ENCODE results near the gene RAD21L1. TPM values are rescaled to one million over a fixed set of nuclear protein-coding genes. Genes with fewer than 3 reads are reported as not detected.

The RAD21L1 gene
- total and polyA plus RNA-seq, 2 donors (not counting 1 experiment from before 2014, with no cell fraction given): 0.16 to 0.50 TPM

DNA sequence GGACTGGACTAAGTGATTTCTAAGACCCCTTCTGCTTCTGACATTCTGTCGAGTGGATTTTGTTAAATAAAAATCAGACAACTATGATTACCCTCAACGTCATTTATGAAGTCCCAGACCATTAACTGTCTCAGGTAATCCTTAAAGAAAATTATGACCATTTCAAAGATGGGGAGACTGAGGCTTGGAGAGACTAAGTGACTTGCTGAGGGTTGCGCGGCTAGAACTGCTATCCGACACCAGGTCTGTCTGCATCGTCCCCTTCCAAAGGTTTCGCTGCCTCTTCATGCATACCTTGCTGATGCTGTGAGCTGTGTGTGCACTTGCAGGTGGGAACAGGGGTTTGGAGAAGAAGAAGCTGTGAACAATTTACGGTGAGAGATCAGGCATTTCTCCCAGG, 43.4 kb downstream of the RAD21L1 start:
- Histone ChIP-seq H3K27me3 (ENCODE audit: control insufficient read depth, insufficient read depth, low read length) (no peaks in the 10 kb centered on the region), H3K36me3 (ENCODE audit: control insufficient read depth, insufficient read depth, low read length) (no peaks in the 10 kb centered on the region), H2AFZ (ENCODE audit: low read length) (no peak overlapping the region), H3K4me3 (replicated peaks in 1 of 4; ENCODE audit: control extremely low read depth in 1 of 4, insufficient read depth in 1 of 4, low read depth in 3 of 4, low read length in 4 of 4) (no peak overlapping the region), H3K27ac (ENCODE audit: insufficient read depth, low read length) (no peak overlapping the region), H3K9me3 (ENCODE audit: control insufficient read depth, insufficient read depth, low read depth, low read length) (no peaks in the 10 kb centered on the region), H3K9ac (ENCODE audit: insufficient read depth, low read length) (no peak overlapping the region), H3K4me2 (ENCODE audit: extremely low read depth, insufficient read depth, low read length) (no peak overlapping the region), H4K20me1 (ENCODE audit: control insufficient read depth, extremely low read depth, insufficient read depth, low read length) (no peaks in the 10 kb centered on the region), H3K79me2 (ENCODE audit: control insufficient read depth, insufficient read depth, low read length) (no peaks in the 10 kb centered on the region), H3K4me1 (ENCODE audit: control insufficient read depth, extremely low read depth, insufficient read depth, low read length) (peaks cover 3% of the 10 kb centered on the region)
- TF ChIP-seq, protein P1, sequence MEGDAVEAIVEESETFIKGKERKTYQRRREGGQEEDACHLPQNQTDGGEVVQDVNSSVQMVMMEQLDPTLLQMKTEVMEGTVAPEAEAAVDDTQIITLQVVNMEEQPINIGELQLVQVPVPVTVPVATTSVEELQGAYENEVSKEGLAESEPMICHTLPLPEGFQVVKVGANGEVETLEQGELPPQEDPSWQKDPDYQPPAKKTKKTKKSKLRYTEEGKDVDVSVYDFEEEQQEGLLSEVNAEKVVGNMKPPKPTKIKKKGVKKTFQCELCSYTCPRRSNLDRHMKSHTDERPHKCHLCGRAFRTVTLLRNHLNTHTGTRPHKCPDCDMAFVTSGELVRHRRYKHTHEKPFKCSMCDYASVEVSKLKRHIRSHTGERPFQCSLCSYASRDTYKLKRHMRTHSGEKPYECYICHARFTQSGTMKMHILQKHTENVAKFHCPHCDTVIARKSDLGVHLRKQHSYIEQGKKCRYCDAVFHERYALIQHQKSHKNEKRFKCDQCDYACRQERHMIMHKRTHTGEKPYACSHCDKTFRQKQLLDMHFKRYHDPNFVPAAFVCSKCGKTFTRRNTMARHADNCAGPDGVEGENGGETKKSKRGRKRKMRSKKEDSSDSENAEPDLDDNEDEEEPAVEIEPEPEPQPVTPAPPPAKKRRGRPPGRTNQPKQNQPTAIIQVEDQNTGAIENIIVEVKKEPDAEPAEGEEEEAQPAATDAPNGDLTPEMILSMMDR (conservative IDR thresholded peaks at IDR 0.05 in 1 of 2, IDR thresholded peaks at IDR 0.05 in 1 of 2; ENCODE audit: low read depth in 1 of 2, low read length in 2 of 2): no peak
- no peak for TF ChIP-seq EZH2 (IDR thresholded peaks at IDR 0.05; ENCODE audit: low read length, missing control alignments)
- no peak for DNase-seq (ENCODE audit: low read depth in 2 of 2)

DNA sequence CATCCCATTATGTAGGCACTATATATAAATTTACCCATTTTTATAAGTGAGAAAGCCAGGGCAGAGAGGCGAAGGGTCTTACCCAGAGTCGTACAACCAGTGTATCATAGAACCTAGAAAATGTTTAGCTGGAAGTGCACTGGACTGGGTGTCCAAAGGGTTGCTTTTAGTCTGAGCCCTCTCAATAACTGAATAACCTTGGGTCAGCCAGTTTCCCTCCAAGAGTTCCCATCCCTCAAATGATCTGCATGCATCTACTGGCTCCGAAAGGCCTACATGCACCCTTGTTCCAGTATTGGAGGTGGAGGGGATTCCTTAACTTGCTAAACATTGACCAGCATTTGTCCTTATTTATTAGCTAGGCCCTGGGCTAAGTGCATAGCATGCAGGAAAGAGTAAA, 44.0 kb downstream of the RAD21L1 start:
- Histone ChIP-seq H3K36me3 (ENCODE audit: control insufficient read depth, insufficient read depth, low read length) (no peaks in the 10 kb centered on the region), H3K79me2 (ENCODE audit: control insufficient read depth, insufficient read depth, low read length) (no peaks in the 10 kb centered on the region), H3K4me3 (replicated peaks in 1 of 4; ENCODE audit: control extremely low read depth in 1 of 4, insufficient read depth in 1 of 4, low read depth in 3 of 4, low read length in 4 of 4) (no peak overlapping the region), H3K4me1 (ENCODE audit: control insufficient read depth, extremely low read depth, insufficient read depth, low read length) (peaks cover 3% of the 10 kb centered on the region), H2AFZ (ENCODE audit: low read length) (no peak overlapping the region), H3K4me2 (ENCODE audit: extremely low read depth, insufficient read depth, low read length) (no peak overlapping the region), H3K9me3 (ENCODE audit: control insufficient read depth, insufficient read depth, low read depth, low read length) (no peaks in the 10 kb centered on the region), H4K20me1 (ENCODE audit: control insufficient read depth, extremely low read depth, insufficient read depth, low read length) (no peaks in the 10 kb centered on the region), H3K27me3 (ENCODE audit: control insufficient read depth, insufficient read depth, low read length) (no peaks in the 10 kb centered on the region), H3K9ac (ENCODE audit: insufficient read depth, low read length) (no peak overlapping the region), H3K27ac (ENCODE audit: insufficient read depth, low read length) (no peak overlapping the region)
- TF ChIP-seq EZH2 (IDR thresholded peaks at IDR 0.05; ENCODE audit: low read length, missing control alignments): no peak
- TF ChIP-seq, protein P1 (conservative IDR thresholded peaks at IDR 0.05 in 1 of 2, IDR thresholded peaks at IDR 0.05 in 1 of 2; ENCODE audit: low read depth in 1 of 2, low read length in 2 of 2): no peak
- DNase-seq (ENCODE audit: low read depth in 2 of 2): no peak

DNA sequence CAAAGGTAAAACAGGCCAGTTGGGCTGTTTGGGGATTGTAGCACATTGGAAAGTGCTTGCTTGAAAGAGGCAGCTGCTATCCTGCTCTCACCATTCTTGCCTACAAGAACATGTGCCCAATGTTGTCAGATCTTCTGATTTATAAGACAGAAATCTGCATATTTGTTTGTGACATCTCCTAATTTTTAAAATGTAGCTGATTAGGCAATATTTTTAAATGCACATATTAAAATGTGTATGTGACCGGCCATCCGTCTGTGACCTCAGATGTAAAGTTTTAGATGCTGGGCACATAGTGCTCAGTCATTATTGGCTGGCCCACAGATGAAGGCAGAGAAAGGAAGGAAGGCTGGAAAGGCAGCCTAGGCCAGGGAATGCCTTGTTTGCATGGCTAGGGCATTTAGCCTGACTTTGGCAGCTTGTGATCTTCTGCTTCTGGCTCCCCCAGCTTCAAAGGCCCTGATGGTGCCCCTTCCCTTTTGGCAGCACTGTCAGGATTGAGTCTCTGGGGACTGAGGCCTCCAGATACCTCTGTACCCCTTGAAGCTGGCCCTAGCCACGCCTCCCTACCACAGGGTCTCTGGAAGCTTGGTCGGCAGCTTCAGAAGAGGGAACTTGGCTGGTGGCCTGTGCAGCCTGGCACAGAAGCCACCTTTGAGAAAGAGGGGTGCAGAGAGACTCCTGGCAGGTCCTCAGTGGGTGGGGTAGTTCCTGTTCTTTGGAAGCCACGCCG, 46.7 kb downstream of the RAD21L1 start:
- Histone ChIP-seq H3K4me1 (ENCODE audit: control insufficient read depth, extremely low read depth, insufficient read depth, low read length) (no peaks in the 10 kb centered on the region), H3K27me3 (ENCODE audit: control insufficient read depth, insufficient read depth, low read length) (no peaks in the 10 kb centered on the region), H3K79me2 (ENCODE audit: control insufficient read depth, insufficient read depth, low read length) (peaks cover 1% of the 10 kb centered on the region), H3K4me2 (ENCODE audit: extremely low read depth, insufficient read depth, low read length) (no peak overlapping the region), H2AFZ (ENCODE audit: low read length) (no peak overlapping the region), H3K36me3 (ENCODE audit: control insufficient read depth, insufficient read depth, low read length) (no peaks in the 10 kb centered on the region), H3K27ac (ENCODE audit: insufficient read depth, low read length) (no peak overlapping the region), H3K9ac (ENCODE audit: insufficient read depth, low read length) (no peak overlapping the region), H3K4me3 (replicated peaks in 1 of 4; ENCODE audit: control extremely low read depth in 1 of 4, insufficient read depth in 1 of 4, low read depth in 3 of 4, low read length in 4 of 4) (no peak overlapping the region), H3K9me3 (ENCODE audit: control insufficient read depth, insufficient read depth, low read depth, low read length) (no peaks in the 10 kb centered on the region), H4K20me1 (ENCODE audit: control insufficient read depth, extremely low read depth, insufficient read depth, low read length) (no peaks in the 10 kb centered on the region)
- no peak for TF ChIP-seq EZH2 (IDR thresholded peaks at IDR 0.05; ENCODE audit: low read length, missing control alignments)
- TF ChIP-seq, protein P1 (conservative IDR thresholded peaks at IDR 0.05 in 1 of 2, IDR thresholded peaks at IDR 0.05 in 1 of 2; ENCODE audit: low read depth in 1 of 2, low read length in 2 of 2): no peak
- DNase-seq (ENCODE audit: low read depth in 2 of 2): no peak

All from fibroblast of lung (primary cell).